GM21717 (cell line): Measurements from ENCODE around the gene SLC44A3.

Experiments used
- ATAC-seq: cut with Tn5 transposase; IDR thresholded peaks from one replicate; pipeline ENCODE4 v1.9.1; 2021; ENCODE audit warnings: mild to moderate bottlenecking, moderate library complexity; ENCODE audit not compliant: unreplicated experiment

The SLC44A3 gene

GRCh38 chr1:94819945-94820746, at the start of gene SLC44A3:
Gene SLC44A3 (plus strand): TSS chr1:94820357. CDS start chr1:94820452, 95 bp downstream.
- no peak for ATAC-seq

- ATAC-seq, result no peak
Measured at GRCh38 chr1:94772230-94772641, 47.9 kb upstream of the SLC44A3 start.

DNA sequence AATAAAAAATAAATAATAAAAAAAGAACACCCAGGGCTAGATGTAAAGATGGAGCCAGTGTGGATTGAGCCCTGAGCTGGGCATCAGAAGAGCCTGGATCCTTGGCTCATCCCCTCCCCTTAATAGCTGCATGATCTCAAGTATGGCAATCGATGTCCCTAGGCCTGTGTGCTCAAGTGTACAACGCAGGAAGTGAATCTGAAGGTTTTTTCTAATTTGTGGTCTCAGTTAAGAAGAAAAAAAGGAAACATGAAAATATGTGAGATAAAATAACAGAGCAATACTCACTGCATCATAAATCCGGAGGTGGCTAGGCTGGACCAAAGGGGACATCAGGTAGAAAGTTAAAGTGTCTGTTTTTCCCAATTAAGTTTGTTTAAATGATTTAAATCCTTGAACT, 47.3 kb upstream of the SLC44A3 start:
- ATAC-seq, result no peak

- ATAC-seq, result no peak
Measured at GRCh38 chr1:94773296-94773809, 46.8 kb upstream of the SLC44A3 start.

- no peak for ATAC-seq
Measured at GRCh38 chr1:94773931-94774422, 46.2 kb upstream of the SLC44A3 start.

DNA sequence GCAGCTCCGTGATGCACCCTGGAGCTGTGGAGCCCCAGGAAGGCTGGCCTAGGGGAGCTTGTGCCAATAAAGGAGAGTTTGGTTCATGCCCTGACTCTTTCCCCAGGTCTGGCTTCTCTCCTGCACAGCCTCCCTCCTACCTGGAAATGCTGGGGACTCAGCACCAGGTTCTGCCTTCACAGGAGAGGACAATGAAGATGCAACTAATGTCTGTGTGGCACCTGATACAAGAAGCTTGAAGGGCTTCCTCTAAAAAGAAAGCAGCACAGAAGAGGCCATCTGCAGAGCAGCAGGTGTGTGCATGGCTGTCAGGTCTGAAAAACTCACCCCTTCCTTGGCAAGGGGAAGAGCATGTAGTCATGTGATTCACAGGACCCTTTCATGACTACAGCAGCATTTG, 43.7 kb upstream of the SLC44A3 start:
- ATAC-seq, result no peak

DNA sequence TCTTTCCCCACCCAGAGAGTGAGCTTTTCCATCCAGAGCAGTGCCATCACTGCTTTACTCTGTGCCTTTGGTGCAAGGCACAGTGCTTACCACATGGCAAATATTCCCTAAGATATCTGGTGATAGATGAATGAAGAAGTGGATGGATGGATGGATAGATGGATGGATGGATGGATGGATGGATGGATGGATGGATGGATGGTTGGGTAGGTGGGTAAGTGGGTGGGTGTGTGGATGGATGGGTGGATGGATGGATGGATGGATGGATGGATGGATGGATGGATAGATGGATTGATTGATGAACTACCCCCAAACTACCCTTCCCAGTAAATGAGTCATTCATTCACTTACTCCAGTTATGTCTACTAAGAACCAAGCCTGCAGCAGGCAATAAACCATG, 42.9 kb upstream of the SLC44A3 start:
- ATAC-seq, result no peak

- ATAC-seq, result no peak
Measured at GRCh38 chr1:94778808-94779207, 41.3 kb upstream of the SLC44A3 start.

GRCh38 chr1:94783342-94784189, 36.6 kb upstream of the SLC44A3 start:
- no peak for ATAC-seq

DNA sequence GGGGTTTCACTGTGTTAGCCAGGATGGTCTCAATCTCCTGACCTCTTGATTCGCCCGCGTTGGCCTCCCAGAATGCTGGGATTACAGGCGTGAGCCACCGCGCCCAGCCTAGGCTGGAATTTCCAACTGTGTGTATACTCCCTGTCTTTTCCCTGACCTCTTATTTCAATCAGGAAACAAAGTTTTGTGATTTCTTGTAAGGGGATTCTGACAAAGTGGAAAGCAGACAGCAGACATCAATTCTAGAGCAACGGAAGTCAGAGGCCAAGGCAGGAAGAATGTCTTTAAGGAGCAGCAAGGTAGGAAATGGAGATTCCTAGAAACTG, 36.0 kb upstream of the SLC44A3 start:
- no peak for ATAC-seq

DNA sequence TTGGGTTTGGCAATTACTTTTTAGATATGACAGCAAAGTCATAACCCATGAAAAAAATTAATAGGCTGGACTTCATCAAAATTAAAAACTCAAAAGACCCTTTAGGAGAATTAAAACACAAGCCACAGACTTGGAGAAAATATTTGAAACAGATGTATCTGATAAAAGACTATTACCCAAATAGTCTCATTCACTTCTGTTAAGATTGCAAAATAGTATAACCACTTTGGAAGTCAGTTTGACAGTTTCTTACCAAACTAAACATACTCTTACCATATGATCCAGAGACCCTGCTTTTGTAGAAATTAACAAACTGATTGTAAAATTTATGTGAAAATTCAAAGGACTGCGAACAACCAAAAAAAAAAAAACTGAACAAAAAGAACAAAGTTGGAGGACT, 32.5 kb upstream of the SLC44A3 start:
- ATAC-seq, result no peak

- no peak for ATAC-seq
Measured at GRCh38 chr1:94790246-94790645, 29.9 kb upstream of the SLC44A3 start.

DNA sequence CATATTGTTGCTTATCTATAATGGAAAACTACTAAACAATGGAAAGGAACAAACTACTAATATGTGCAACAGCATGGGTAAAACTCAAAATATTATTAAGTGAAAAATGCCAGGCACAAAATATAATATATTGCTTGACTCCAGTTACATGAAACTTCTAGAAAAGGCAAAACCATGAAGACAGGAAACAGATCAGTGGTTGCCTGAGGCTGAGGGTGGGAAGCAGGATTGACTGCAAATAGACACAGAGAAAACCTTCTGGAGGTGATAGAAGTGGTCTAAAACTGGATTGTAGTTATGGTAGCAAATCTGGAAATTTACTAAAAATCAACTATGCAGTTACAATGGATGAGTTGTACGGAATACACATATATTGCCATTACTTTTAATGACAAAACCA, 29.5 kb upstream of the SLC44A3 start:
- ATAC-seq, result no peak

GRCh38 chr1:94792473-94793295, 27.5 kb upstream of the SLC44A3 start:
- ATAC-seq, result peak; percentile 97

DNA sequence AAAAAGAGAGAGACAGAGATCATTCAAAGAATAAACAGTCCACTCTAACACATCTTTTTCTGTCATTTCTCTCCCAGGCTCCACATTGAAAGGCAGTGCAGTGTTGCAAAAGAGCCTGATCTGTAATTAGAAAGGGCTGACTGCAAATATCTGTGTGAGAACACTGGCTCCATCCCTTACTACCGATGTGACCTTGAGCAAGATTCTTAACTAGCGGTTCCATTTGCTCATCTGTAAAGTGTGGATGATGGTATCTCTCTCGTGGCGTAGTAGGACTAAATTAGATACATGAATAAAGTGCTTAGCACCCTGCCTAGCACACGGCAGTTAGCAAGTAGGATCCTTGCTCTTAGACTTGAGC, 26.9 kb upstream of the SLC44A3 start:
- ATAC-seq, result no peak

- ATAC-seq, result peak; percentile 45
Measured at GRCh38 chr1:94795434-94795833, 24.7 kb upstream of the SLC44A3 start.

DNA sequence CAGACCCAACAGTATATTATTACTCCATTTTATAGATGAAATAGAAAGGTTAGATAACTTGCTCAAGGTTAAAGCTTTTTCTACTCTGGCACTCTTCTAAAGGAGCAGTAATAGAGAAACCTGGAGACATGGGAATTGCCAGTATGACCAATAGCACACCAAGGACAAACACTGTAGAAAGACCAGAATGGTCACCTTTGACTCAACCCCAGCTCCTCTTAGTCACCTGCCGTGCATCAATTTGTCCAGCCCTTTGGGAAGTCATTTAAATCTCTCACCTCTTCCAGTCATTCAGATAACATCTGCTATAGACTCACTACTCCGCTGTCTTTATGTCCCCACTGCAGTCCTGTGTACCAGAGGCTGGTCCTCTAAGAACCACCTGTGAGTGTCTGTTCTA, 23.9 kb upstream of the SLC44A3 start:
- no peak for ATAC-seq

DNA sequence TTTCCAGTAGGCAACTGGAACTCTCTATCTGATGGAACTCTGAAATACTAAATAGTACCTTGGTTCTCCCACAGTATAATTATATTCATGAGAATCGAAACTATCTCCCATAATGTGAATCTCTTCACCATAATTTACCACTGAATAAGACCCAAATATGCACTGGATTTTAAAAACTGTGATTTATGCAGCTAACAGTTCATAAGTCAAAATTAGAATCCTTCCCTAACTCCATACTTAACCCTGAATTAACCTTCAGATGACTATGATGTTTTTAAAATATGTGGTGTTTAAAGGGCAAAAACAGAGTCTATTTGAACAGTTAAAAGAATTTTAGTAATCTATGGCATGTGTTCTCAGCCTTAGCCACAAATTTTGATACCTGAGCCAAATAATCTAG, 22.9 kb upstream of the SLC44A3 start:
- no peak for ATAC-seq

DNA sequence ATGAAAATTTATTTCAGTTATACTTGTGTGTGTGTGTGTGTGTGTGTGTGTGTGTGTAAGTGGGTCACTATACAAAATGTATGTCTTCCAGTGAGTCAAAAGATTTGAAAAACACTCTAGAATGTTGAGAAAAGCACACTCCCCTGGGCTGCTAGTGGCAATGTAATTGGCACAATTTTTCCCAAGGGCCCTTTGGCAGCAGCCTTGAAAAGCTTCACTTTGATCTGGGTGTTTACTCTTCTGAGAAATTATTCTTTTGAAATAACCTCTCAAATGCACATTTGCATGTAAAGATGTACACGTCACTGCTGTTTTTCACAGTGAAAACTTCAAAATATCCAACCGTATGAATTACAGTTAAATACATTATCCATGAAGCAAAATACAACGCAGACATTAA, 22.1 kb upstream of the SLC44A3 start:
- ATAC-seq, result no peak

DNA sequence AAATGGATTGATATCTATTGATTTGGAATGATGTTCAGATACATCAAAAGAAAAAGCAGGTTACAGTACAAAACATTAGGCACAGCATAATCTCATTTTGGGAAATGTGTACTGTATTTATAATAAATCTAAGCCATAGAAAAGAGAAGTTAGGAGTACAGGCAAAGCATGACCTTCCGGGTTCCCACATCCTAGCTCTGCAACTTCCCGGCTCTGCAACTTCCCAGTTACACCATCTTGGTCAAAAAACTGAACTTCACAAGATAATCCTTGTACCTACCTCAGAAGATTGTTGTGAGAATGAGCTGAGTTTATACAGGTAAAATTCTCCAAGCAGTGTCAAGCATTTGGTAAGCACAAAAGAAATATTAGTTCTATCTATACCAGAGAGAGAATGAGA, 21.7 kb upstream of the SLC44A3 start:
- ATAC-seq, result no peak

- ATAC-seq, result no peak
Measured at GRCh38 chr1:94799206-94799605, 21.0 kb upstream of the SLC44A3 start.
